Measurements from ENCODE around the gene CNOT6.
"Not testable (repeated sequence)": the region's sequence is repeated elsewhere in the genome, so short reads cannot be mapped to it uniquely, and the experiment has no call there.

DNA sequence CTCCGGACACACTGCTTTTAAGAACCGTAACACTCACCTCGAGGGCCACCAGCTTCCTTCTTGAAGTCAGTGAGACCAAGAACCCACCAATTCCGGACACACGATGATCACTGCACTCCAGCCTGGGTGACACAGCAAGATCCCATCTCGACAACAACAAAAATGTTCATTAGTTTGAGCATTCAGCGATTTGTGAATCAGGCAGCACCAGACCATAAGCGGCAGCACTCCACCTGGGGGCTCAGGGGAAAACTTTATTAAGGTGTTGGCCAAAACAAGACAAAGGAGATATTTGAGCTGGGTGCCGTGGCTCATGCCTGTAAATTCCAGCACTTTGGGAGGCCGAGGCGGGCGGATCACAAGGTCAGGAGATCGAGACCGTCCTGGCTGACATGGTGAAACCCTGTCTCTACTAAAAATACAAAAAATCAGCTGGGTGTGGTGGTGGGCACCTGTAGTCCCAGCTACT, 34.5 kb upstream of the CNOT6 start:
- not testable (repeated sequence) for TF ChIP-seq POLR2A, POLR2AphosphoS5, CTCF (IDR thresholded peaks at IDR 0.05)

All from suprapubic skin (tissue), 4 donors.